GM18505 (cell line): Measurements from ENCODE around the gene PRR23E.

Experiments used
- ATAC-seq: cut with Tn5 transposase; IDR thresholded peaks from one replicate; pipeline ENCODE4 v1.9.1; 2021; ENCODE audit not compliant: unreplicated experiment
- POLR2A ChIP-seq: IDR thresholded peaks from 4 replicates; pipeline ENCODE4 v1.6.1; 2011; ENCODE audit warnings: borderline replicate concordance; ENCODE audit not compliant: insufficient read depth, insufficient read length; ENCODE audit errors: extremely low read depth

Gene PRR23E

DNA sequence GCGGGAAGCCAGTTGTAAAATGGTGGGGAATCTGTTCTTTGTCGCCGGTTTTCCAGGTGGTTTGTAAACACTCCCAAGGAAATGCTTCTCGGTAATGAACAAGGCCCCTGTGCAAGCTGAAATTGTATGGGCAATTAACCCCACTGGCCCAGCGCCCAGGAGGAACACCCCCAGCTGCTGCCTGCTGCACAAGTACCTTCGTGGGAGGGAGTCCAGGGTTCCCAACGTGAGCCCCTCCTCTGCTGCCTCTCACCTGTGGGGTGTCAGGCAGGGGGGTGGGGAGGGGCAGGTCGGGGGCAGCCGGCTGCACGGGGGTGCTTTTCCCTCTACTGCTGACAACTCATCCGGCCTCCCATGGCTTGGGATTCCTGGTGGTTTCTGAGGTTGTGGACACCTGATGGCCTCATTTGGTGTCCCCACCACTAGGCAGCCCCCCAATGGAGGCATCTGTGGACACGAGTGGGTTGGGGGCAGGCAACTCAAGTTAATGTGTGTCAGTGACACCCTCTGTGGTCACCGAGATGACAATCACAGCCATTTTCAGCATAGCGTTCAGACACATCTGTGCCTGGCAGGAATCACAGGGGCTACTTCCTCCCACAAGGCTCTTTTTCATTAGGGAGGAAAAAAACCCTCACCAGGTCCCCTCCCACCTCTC is 35.6 kb upstream of the PRR23E start:
- no peak for TF ChIP-seq POLR2A
- ATAC-seq = no peak

DNA sequence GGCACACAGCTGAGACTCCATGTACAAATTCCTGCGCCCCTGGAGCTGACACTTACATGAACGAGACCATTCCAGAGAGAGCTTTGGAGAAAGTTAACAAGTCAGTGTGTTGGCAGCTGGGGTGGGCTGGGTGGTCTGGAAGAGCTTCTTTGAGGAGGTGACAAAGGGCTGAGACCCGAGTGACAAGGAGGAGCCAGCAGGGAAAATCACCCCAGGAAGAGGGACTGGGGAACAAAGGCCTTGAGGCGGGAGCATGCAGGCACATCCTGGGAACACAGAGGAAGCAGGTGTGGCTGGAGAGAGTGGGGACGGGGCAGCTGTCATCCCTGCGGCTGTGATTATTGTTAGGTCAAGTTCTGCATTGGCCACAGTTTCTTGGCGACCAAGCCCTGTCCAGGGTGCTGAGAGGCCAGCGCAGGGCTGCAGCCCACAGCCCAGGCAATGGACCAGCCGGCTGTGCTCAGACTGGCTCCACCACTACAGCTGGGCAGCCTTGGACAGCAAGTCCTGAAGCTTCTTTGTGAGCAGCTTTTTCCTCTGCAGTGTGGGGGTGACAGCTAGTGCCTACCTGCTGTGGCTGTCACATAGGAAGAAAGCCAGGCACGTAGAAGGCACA is 34.2 kb upstream of the PRR23E start:
- no peak for TF ChIP-seq POLR2A
- no peak for ATAC-seq

- no peak for ATAC-seq
- TF ChIP-seq POLR2A = no peak
Measured at GRCh38 chr3:127159543-127159942, 33.4 kb upstream of the PRR23E start.

GRCh38 chr3:127161236-127161635 is 31.7 kb upstream of the PRR23E start:
- no peak for ATAC-seq

GRCh38 chr3:127161973-127162579 is 30.9 kb upstream of the PRR23E start:
- no peak for TF ChIP-seq POLR2A
- ATAC-seq = no peak

More at GRCh38 chr3:127161236-127161635, 31.7 kb upstream of the PRR23E start:
- TF ChIP-seq POLR2A = no peak

DNA sequence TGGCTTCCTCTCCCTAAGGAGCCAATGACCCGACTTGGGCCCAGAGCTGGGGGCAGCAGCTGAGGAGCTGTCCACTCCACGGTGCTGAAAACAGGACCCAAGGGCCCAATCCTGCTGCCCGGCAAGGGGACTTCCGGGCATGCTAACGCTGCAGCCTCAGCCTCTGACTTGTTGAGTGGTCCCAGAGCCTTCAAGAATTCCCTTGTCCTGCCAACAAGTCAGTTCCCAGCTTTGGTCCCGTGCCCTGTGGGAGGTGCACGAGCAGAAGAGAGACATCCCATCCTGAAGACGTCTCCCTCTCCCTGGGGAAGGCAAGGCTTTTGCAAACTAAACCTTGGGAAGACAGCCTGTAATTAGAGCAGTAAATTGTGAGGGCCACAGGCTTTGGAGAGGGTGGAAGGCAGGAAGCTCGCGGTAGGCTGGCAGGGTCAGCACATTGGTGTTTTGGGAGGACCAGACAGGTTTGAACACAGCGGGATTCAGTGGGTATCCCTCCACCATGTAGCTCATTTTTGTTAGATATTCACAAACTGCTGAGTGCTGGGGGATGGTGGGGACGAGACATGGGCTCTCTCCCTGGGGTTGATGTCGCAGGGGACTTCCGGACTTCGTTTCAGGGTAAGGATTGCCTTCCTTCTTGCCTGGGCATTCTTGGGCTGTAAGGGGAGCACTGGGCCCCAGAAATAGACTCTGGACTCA is 29.8 kb upstream of the PRR23E start:
- TF ChIP-seq POLR2A = no peak
- no peak for ATAC-seq

GRCh38 chr3:127164615-127165014 is 28.3 kb upstream of the PRR23E start:
- TF ChIP-seq POLR2A = no peak
- ATAC-seq = no peak

- TF ChIP-seq POLR2A = no peak
- no peak for ATAC-seq
Measured at GRCh38 chr3:127165036-127165435, 27.9 kb upstream of the PRR23E start.

GRCh38 chr3:127165694-127166485 is 27.0 kb upstream of the PRR23E start:
- TF ChIP-seq POLR2A = no peak
- no peak for ATAC-seq

GRCh38 chr3:127166501-127167065 is 26.3 kb upstream of the PRR23E start:
- no peak for TF ChIP-seq POLR2A
- ATAC-seq = no peak

DNA sequence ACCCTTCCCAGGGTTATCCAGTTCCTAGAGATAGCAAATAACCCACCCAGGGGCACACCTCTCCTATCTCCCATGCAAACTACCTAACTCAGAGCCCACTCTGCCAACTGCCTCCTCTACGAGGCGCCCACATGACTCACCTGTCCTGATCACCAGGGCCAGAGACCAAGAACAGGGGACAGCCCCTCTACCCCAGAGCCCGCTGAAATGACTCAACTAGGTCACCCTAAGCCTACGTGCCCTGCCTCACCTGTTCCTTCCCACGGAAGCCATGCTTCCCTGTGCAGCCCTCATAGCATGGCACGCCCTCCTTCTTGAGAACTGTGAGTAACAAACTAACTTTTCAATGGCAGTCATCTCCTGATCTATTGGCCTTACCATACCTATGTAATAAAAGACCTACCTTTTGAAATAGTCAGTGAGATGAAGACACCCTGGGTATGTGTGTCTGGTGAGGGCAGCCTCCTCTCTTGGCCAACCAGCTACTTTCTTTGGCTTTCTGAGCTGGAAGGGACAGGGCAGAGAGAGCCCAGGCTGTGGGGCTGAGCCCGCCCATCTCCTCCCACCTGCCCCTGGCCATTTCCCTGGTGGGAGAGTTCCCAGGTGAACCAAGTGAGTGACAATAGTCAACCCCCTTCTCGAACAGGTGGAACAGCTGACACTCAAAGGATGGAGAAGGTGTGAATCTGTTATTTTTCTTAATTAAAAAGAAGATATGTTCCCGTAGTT is 25.5 kb upstream of the PRR23E start:
- TF ChIP-seq POLR2A = no peak
- no peak for ATAC-seq

DNA sequence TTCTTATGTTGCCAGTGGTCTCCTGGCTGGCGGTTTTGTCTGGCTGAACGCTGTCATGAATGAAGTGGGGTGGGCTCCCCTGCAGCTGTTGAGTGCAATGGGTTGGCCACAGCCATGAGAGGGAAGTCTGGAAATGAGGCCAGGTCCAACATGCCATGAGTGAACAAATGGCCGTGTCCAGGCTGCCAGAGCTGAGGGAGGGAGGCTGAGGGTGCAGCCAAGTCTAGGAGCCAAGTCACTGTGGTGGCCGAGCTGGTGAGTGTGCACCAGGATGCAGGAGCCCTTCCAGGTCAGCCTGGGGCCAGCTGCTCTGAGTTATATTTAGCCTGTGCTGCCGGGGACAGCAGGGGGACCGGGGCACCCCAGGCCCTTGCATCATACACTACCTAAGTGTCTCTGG is 24.7 kb upstream of the PRR23E start:
- no peak for ATAC-seq
- no peak for TF ChIP-seq POLR2A
